Neural progenitor cell (in vitro differentiated cells): ENCODE results near the gene ITPR2. TPM values are rescaled to one million over a fixed set of nuclear protein-coding genes. Genes with fewer than 3 reads are reported as not detected.

Experiments
- DNase-seq: peaks from one replicate; pipeline ENCODE4 v3.0.0-alpha.2; 2016; ENCODE audit warnings: low spot score
- H2AFZ ChIP-seq: fragments of 200-600 bp; sonication (generic); replicated peaks from 2 replicates; pipeline ENCODE4 v1.6.1; 2016; ENCODE audit warnings: antibody characterized with exemption
- H3F3A ChIP-seq: fragments of 200-600 bp; sonication (generic); 2 replicates; pipeline ENCODE4 v1.6.1; 2016; ENCODE audit warnings: antibody characterized with exemption, low read depth
- H3K27ac ChIP-seq: fragments of 200-600 bp; sonication (generic); 2 replicates; pipeline ENCODE4 v1.5.1; 2016; ENCODE audit warnings: mild to moderate bottlenecking
- H3K27me3 ChIP-seq: fragments of 200-600 bp; sonication (generic); 2 replicates; pipeline ENCODE4 v1.6.1; 2016; ENCODE audit warnings: mild to moderate bottlenecking, moderate library complexity
- H3K36me3 ChIP-seq: fragments of 200-600 bp; sonication (generic); 2 replicates; pipeline ENCODE4 v1.5.1; 2016
- H3K4me1 ChIP-seq: fragments of 200-600 bp; sonication (generic); 2 replicates; pipeline ENCODE4 v1.6.1; 2016; ENCODE audit warnings: mixed run types
- H3K4me2 ChIP-seq: fragments of 200-600 bp; sonication (generic); 2 replicates; pipeline ENCODE4 v1.6.1; 2016
- H3K4me3 ChIP-seq: fragments of 200-600 bp; sonication (generic); 2 replicates; pipeline ENCODE4 v1.5.1; 2016
- H3K79me2 ChIP-seq: fragments of 200-600 bp; sonication (generic); 2 replicates; pipeline ENCODE4 v1.6.1; 2016; ENCODE audit warnings: low read depth
- H3K9ac ChIP-seq: fragments of 200-600 bp; sonication (generic); 2 replicates; pipeline ENCODE4 v1.6.1; 2016
- H3K9me3 ChIP-seq: fragments of 200-600 bp; sonication (generic); 2 replicates; pipeline ENCODE4 v1.5.1; 2016; ENCODE audit warnings: low read depth
- H4K20me1 ChIP-seq: fragments of 200-600 bp; sonication (generic); 2 replicates; pipeline ENCODE4 v1.6.1; 2016; ENCODE audit warnings: low read depth
- H3K27ac Mint-ChIP-seq: 3 replicates; pipeline ENCODE4 v1.8.0; 2021; ENCODE audit warnings: mixed read lengths
- H3K27me3 Mint-ChIP-seq: 2 replicates; pipeline ENCODE4 v1.8.0; 2022; ENCODE audit warnings: low read depth, mild to moderate bottlenecking, inconsistent platforms, moderate library complexity, mixed read lengths; ENCODE audit not compliant: insufficient read depth
- H3K36me3 Mint-ChIP-seq: 3 replicates; pipeline ENCODE4 v1.8.0; 2021; ENCODE audit warnings: mixed read lengths
- H3K4me1 Mint-ChIP-seq: 3 replicates; pipeline ENCODE4 v1.8.0; 2021; ENCODE audit warnings: mixed read lengths
- H3K4me3 Mint-ChIP-seq: 3 replicates; pipeline ENCODE4 v1.8.0; 2021; ENCODE audit warnings: mild to moderate bottlenecking, moderate library complexity, mixed read lengths
- H3K9me3 Mint-ChIP-seq: 3 replicates; pipeline ENCODE4 v1.8.0; 2020; ENCODE audit warnings: mixed read lengths
- CTCF ChIP-seq: fragments of 200-600 bp; sonication (generic); IDR thresholded peaks from 2 replicates; pipeline ENCODE4 v1.5.1; 2017; ENCODE audit warnings: antibody characterized with exemption, mild to moderate bottlenecking
- EZH2 ChIP-seq: fragments of 200-600 bp; sonication (generic); IDR thresholded peaks from 2 replicates; pipeline ENCODE4 v1.6.1; 2017; ENCODE audit warnings: antibody characterized with exemption, mild to moderate bottlenecking, moderate library complexity
- EZH2phosphoT487 ChIP-seq: fragments of 200-600 bp; sonication (generic); IDR thresholded peaks from 2 replicates; pipeline ENCODE4 v1.6.1; 2017; ENCODE audit warnings: antibody characterized with exemption
- total RNA-seq: library from RNA; depleted of rRNA; stranded (reverse); fragments of >200 nt; gene quantifications from 2 replicates; pipeline ENCODE4 v1.2.3, GENCODE V29; 2015; ENCODE audit warnings: low replicate concordance

Gene ITPR2
- total RNA-seq, 1 donor from 2014 or later, result 11.4 TPM

- no peak overlapping the region for H2AFZ ChIP-seq
- no peak overlapping the region for H3K27ac Mint-ChIP-seq
- no peaks in the 10 kb centered on the region for H3K9me3 ChIP-seq
- no peak overlapping the region for H3K4me3 Mint-ChIP-seq
- no peak overlapping the region for H3K4me3 ChIP-seq
- no peaks in the 10 kb centered on the region for H3K79me2 ChIP-seq
- no peak for DNase-seq
- no peaks in the 10 kb centered on the region for H3K9me3 Mint-ChIP-seq
- H3K9ac ChIP-seq, result no peak overlapping the region
- H3K4me2 ChIP-seq, result no peak overlapping the region
- H3K36me3 ChIP-seq, result no peaks in the 10 kb centered on the region
- H3K27me3 ChIP-seq, result no peaks in the 10 kb centered on the region
- H3K4me1 Mint-ChIP-seq, result peaks cover 2% of the 10 kb centered on the region
- H3K27me3 Mint-ChIP-seq, result peaks cover 3% of the 10 kb centered on the region
- no peak for TF ChIP-seq EZH2phosphoT487
- no peak for TF ChIP-seq CTCF
- no peak for TF ChIP-seq EZH2
- H4K20me1 ChIP-seq, result no peaks in the 10 kb centered on the region
- H3K4me1 ChIP-seq, result no peaks in the 10 kb centered on the region
- no peaks in the 10 kb centered on the region for H3K36me3 Mint-ChIP-seq
- no peak overlapping the region for H3K27ac ChIP-seq
- no peaks in the 10 kb centered on the region for H3F3A ChIP-seq
Observed at GRCh38 chr12:26725276-26725916, 107.6 kb downstream of the ITPR2 start.

- H4K20me1 ChIP-seq, result no peaks in the 10 kb centered on the region
- Mint-ChIP-seq H3K4me3 (no peak overlapping the region), H3K27ac (no peak overlapping the region), H3K36me3 (no peaks in the 10 kb centered on the region), H3K4me1 (peaks cover 2% of the 10 kb centered on the region), H3K27me3 (peaks cover 3% of the 10 kb centered on the region), H3K9me3 (no peaks in the 10 kb centered on the region)
- H3F3A ChIP-seq, result no peaks in the 10 kb centered on the region
- TF ChIP-seq EZH2phosphoT487 (no peak), EZH2 (no peak), CTCF (no peak)
- no peak for DNase-seq
- no peaks in the 10 kb centered on the region for H3K36me3 ChIP-seq
- H2AFZ ChIP-seq, result no peak overlapping the region
- H3K79me2 ChIP-seq, result no peaks in the 10 kb centered on the region
- no peaks in the 10 kb centered on the region for H3K27me3 ChIP-seq
- H3K9me3 ChIP-seq, result no peaks in the 10 kb centered on the region
- no peak overlapping the region for H3K9ac ChIP-seq
- H3K27ac ChIP-seq, result no peak overlapping the region
- H3K4me1 ChIP-seq, result no peaks in the 10 kb centered on the region
- no peak overlapping the region for H3K4me3 ChIP-seq
- no peak overlapping the region for H3K4me2 ChIP-seq
Observed at GRCh38 chr12:26724309-26724702, 108.7 kb downstream of the ITPR2 start.

- H3K27me3 Mint-ChIP-seq, result peaks cover 3% of the 10 kb centered on the region
- no peak overlapping the region for H3K4me2 ChIP-seq
- no peak overlapping the region for H3K9ac ChIP-seq
- no peak overlapping the region for H3K4me3 ChIP-seq
- no peaks in the 10 kb centered on the region for H3K9me3 Mint-ChIP-seq
- H3K36me3 ChIP-seq, result no peaks in the 10 kb centered on the region
- H2AFZ ChIP-seq, result no peak overlapping the region
- H3K27me3 ChIP-seq, result no peaks in the 10 kb centered on the region
- no peak overlapping the region for H3K27ac Mint-ChIP-seq
- no peaks in the 10 kb centered on the region for H4K20me1 ChIP-seq
- TF ChIP-seq CTCF (no peak), EZH2phosphoT487 (no peak), EZH2 (no peak)
- H3K4me1 Mint-ChIP-seq, result peaks cover 2% of the 10 kb centered on the region
- no peaks in the 10 kb centered on the region for H3K4me1 ChIP-seq
- H3K36me3 Mint-ChIP-seq, result no peaks in the 10 kb centered on the region
- no peaks in the 10 kb centered on the region for H3K79me2 ChIP-seq
- no peaks in the 10 kb centered on the region for H3K9me3 ChIP-seq
- no peaks in the 10 kb centered on the region for H3F3A ChIP-seq
- no peak for DNase-seq
- no peak overlapping the region for H3K4me3 Mint-ChIP-seq
- H3K27ac ChIP-seq, result no peak overlapping the region
Observed at GRCh38 chr12:26723379-26724308, 109.3 kb downstream of the ITPR2 start.
